ENCODE results near the gene APOL4. TPM values are rescaled to one million over a fixed set of nuclear protein-coding genes. Genes with fewer than 3 reads are reported as not detected.

APOL4 gene, protein sequence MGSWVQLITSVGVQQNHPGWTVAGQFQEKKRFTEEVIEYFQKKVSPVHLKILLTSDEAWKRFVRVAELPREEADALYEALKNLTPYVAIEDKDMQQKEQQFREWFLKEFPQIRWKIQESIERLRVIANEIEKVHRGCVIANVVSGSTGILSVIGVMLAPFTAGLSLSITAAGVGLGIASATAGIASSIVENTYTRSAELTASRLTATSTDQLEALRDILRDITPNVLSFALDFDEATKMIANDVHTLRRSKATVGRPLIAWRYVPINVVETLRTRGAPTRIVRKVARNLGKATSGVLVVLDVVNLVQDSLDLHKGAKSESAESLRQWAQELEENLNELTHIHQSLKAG
- total RNA-seq (2012; rRNA removed) (not detected in 2 replicates), polyA plus RNA-seq (2012; rRNA removed) (0.07 TPM in 1 of 2 replicates, not detected in the other), Bru-seq, nascent RNA (not detected), BruChase-seq, experiment 1, labeled RNA remaining after a 6-hour chase (percentile 13 among the genes with signal in this experiment), BruChase-seq, experiment 2, labeled RNA remaining after a 2-hour chase (percentile 9 among the genes with signal in this experiment)
- 0.02 and 0.03 TPM in 2 replicates for polyA plus RNA-seq (2012; cell fraction: cytosol; rRNA removed)
- 0.10 and 0.22 TPM in 2 replicates for polyA plus RNA-seq (2012; cell fraction: nucleus; rRNA removed; ENCODE audit: low replicate concordance)
- long read RNA-seq = 0 reads

DNA sequence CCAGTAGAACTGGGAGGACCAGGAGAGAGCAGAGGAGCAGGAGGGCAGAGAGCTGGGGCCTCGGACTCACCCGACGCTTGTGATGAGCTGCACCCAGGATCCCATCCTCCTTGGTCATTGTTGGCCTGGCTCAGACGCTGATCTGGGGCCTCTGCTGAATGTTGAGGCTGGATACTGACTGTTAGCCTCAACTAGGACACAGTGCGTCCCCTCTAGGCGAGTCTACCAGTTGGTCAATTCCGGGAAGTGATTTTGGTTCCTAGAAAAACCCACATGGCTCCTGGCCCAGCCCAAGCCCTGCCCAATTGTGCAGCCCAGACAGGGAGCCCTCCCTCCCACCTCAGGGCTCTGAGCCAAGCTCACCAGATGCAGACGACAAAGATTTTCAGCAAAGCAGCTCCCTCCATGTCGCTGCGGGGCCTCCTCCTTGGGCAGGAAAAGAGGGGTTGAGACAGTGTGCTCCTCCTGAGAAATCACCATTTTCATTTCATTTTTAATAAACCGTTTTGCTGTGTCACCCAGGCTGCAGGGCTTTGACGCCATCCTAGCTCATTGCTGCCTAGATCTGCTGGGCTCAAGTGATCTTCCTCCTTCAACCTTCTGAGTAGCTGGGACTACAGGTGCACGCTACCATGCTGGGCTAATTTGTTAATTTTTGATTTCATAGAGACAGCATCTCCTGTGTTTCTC lies at the start of gene APOL4:
APOL4 (minus strand) TSS at position 180 of the 690 bp plus-strand sequence; CDS start at position 105, 75 bp downstream.
- H2BK5ac ChIP-seq (ENCODE audit: low read depth, low read length, poor library complexity, severe bottlenecking) = no peak within 1 kb of the TSS
- ChIA-PET POLR2A (ENCODE audit: unreplicated experiment) (interaction anchor here (0.6 kb wide), 1 partner anchor 280 kb away, joined by 13 read pairs; the partner anchor contains the start of gene TXN2), CTCF (interaction anchor here (0.8 to 1.4 kb wide), 2 partner anchors 19 to 37 kb away, joined by 3 read pairs; partner anchors contain the start of gene APOL2)
- H3K14ac ChIP-seq (replicated peaks; ENCODE audit: low read depth, low read length) = no peak within 1 kb of the TSS
- no peak within 1 kb of the TSS for H2BK20ac ChIP-seq (ENCODE audit: low read depth, low read length)
- no peak within 1 kb of the TSS for H3K9ac ChIP-seq (ENCODE audit: low read depth, low read length)
- no peak within 1 kb of the TSS for H4K8ac ChIP-seq (ENCODE audit: low read depth in 2 of 2, low read length in 2 of 2)
- no peak within 1 kb of the TSS for H3K4me2 ChIP-seq (ENCODE audit: low read depth, low read length)
- H2AK5ac ChIP-seq (ENCODE audit: low read depth, low read length) = no peak within 1 kb of the TSS
- in situ Hi-C loops (cut with MboI; ENCODE audit: low sequenced_read_pairs) (no loop called here), dilution Hi-C loops (cut with HindIII; ENCODE audit: low sequenced_read_pairs, unreplicated experiment) (no loop called here), intact Hi-C loops (cut with micrococcal nuclease) (no loop called here)
- H3K4ac ChIP-seq (ENCODE audit: low read depth, low read length) = no peak within 1 kb of the TSS
- H3K4me3 ChIP-seq (ENCODE audit: insufficient read depth, low read depth, low read length) = no peak within 1 kb of the TSS
- H3K27me3 ChIP-seq (ENCODE audit: control insufficient read depth, insufficient read depth, low read length) = peaks cover 3% of the 10 kb centered on the region
- 0 out of 4 replicates have a peak, but pooled peaks cover 0 to 5% of the 10 kb centered on the region in 2 experiments for H3K79me1 ChIP-seq (ENCODE audit: low read depth in 1 of 2, low read length in 2 of 2)
- no peak for DNase-seq
- H3K4me1 ChIP-seq (ENCODE audit: control insufficient read depth, insufficient read depth, low read length) = peaks cover 9% of the 10 kb centered on the region
- H3K56ac ChIP-seq (ENCODE audit: extremely low read depth, insufficient read depth, low read length) = no peak within 1 kb of the TSS
- H4K20me1 ChIP-seq (ENCODE audit: insufficient read depth, low read length) = no peaks in the 10 kb centered on the region
- H3K9me3 ChIP-seq (ENCODE audit: control insufficient read depth, insufficient read depth, low read length) = no peaks in the 10 kb centered on the region
- no peak within 1 kb of the TSS for H2BK120ac ChIP-seq (ENCODE audit: low read depth, low read length)
- no peak within 1 kb of the TSS for H4K5ac ChIP-seq (ENCODE audit: low read depth, low read length)
- no peak within 1 kb of the TSS for H3K23ac ChIP-seq (ENCODE audit: low read depth, low read length)
- no peak within 1 kb of the TSS for H3K27ac ChIP-seq (ENCODE audit: insufficient read depth, low read length)
- ATAC-seq (ENCODE audit: low read depth) = no peak
- 80% methylated on average over 7 of the region's 13 CpGs; no CpG with 5 or more reads in 1 of the 2 experiments for WGBS, 2 experiments (ENCODE audit: extremely low coverage in 2 of 2, insufficient read length in 1 of 2)
- peaks cover 12% of the 10 kb centered on the region for H3K9me1 ChIP-seq (ENCODE audit: insufficient read depth, low read length)
- no peak within 1 kb of the TSS for H4K91ac ChIP-seq (ENCODE audit: insufficient read depth, low read depth, low read length)
- BruUV-seq (replicated peaks) = no TSS peak
- no peak within 1 kb of the TSS for H2BK15ac ChIP-seq (ENCODE audit: low read depth, low read length)
- H2AFZ ChIP-seq (replicated peaks; ENCODE audit: low read length, poor library complexity) = no peak within 1 kb of the TSS
- H3K18ac ChIP-seq (ENCODE audit: low read depth, low read length) = no peak within 1 kb of the TSS
- H2AK9ac ChIP-seq (replicated peaks; ENCODE audit: low read depth, low read length, poor library complexity) = no peak within 1 kb of the TSS
- no peaks in the 10 kb centered on the region for H3K36me3 ChIP-seq (ENCODE audit: control insufficient read depth, insufficient read depth, low read length)
- TF ChIP-seq RCOR1 (IDR thresholded peaks at IDR 0.05; ENCODE audit: insufficient replicate concordance, low read length) = no peak
- no peak for TF ChIP-seq RFX5 (IDR thresholded peaks at IDR 0.05; ENCODE audit: low read depth, low read length)
- no peak for TF ChIP-seq SMC3 (IDR thresholded peaks at IDR 0.05; ENCODE audit: low read depth, low read length)
- TF ChIP-seq CHD1 (IDR thresholded peaks at IDR 0.05; ENCODE audit: low read depth, low read length) = no peak
- TF ChIP-seq, protein P1, sequence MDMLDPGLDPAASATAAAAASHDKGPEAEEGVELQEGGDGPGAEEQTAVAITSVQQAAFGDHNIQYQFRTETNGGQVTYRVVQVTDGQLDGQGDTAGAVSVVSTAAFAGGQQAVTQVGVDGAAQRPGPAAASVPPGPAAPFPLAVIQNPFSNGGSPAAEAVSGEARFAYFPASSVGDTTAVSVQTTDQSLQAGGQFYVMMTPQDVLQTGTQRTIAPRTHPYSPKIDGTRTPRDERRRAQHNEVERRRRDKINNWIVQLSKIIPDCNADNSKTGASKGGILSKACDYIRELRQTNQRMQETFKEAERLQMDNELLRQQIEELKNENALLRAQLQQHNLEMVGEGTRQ (IDR thresholded peaks at IDR 0.05; ENCODE audit: low read depth, low read length) = no peak
- no peak for TF ChIP-seq BHLHE40 (IDR thresholded peaks at IDR 0.05; ENCODE audit: low read depth, low read length)
- TF ChIP-seq MAFK (IDR thresholded peaks at IDR 0.05; ENCODE audit: low read depth, low read length) = no peak
- TF ChIP-seq POLR2A (IDR thresholded peaks at IDR 0.05; ENCODE audit: low read depth, low read length) = no peak
- TF ChIP-seq MXI1 (IDR thresholded peaks at IDR 0.05; ENCODE audit: borderline replicate concordance, low read depth, low read length) = no peak
- TF ChIP-seq, protein P2, sequence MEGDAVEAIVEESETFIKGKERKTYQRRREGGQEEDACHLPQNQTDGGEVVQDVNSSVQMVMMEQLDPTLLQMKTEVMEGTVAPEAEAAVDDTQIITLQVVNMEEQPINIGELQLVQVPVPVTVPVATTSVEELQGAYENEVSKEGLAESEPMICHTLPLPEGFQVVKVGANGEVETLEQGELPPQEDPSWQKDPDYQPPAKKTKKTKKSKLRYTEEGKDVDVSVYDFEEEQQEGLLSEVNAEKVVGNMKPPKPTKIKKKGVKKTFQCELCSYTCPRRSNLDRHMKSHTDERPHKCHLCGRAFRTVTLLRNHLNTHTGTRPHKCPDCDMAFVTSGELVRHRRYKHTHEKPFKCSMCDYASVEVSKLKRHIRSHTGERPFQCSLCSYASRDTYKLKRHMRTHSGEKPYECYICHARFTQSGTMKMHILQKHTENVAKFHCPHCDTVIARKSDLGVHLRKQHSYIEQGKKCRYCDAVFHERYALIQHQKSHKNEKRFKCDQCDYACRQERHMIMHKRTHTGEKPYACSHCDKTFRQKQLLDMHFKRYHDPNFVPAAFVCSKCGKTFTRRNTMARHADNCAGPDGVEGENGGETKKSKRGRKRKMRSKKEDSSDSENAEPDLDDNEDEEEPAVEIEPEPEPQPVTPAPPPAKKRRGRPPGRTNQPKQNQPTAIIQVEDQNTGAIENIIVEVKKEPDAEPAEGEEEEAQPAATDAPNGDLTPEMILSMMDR (conservative IDR thresholded peaks at IDR 0.05; ENCODE audit: low read depth, low read length) = no peak
- TF ChIP-seq NFE2L2 (IDR thresholded peaks at IDR 0.05; ENCODE audit: low read depth, low read length) = no peak
- TF ChIP-seq, protein P3, sequence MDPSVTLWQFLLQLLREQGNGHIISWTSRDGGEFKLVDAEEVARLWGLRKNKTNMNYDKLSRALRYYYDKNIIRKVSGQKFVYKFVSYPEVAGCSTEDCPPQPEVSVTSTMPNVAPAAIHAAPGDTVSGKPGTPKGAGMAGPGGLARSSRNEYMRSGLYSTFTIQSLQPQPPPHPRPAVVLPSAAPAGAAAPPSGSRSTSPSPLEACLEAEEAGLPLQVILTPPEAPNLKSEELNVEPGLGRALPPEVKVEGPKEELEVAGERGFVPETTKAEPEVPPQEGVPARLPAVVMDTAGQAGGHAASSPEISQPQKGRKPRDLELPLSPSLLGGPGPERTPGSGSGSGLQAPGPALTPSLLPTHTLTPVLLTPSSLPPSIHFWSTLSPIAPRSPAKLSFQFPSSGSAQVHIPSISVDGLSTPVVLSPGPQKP (IDR thresholded peaks at IDR 0.05; ENCODE audit: borderline replicate concordance, low read depth, low read length) = no peak
